GM20000 (cell line): ENCODE data around the gene GPR27.

Source experiments
- DNase-seq: peaks from one replicate; pipeline ENCODE4 v3.0.0; 2012; ENCODE audit warnings: low spot score
- TF ChIP-seq, protein P1 (sequence below): IDR thresholded peaks from 2 replicates; pipeline ENCODE4 v1.5.1; 2012; ENCODE audit warnings: mild to moderate bottlenecking, control low read depth; ENCODE audit errors: extremely low read depth, missing control alignments

The GPR27 gene

DNA sequence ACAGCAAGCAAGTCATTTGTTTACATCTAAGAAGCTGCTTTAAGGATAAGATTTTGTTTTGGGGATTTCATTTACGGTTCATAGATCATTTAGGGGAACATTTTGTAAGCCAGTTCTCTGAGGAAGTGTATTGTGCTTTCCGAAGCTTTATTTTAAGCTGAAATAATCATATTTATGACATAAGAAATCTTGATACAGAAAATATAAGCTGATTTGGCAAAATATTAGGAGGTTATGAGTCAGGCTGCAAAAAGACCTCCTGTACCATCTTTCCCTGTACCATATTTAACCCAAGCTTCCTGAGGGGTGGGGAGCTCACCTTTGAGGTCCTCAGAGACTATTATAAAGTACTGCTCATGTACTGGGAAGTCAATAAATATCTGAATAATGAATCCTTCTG, 20.3 kb upstream of the GPR27 start:
- TF ChIP-seq, protein P1, sequence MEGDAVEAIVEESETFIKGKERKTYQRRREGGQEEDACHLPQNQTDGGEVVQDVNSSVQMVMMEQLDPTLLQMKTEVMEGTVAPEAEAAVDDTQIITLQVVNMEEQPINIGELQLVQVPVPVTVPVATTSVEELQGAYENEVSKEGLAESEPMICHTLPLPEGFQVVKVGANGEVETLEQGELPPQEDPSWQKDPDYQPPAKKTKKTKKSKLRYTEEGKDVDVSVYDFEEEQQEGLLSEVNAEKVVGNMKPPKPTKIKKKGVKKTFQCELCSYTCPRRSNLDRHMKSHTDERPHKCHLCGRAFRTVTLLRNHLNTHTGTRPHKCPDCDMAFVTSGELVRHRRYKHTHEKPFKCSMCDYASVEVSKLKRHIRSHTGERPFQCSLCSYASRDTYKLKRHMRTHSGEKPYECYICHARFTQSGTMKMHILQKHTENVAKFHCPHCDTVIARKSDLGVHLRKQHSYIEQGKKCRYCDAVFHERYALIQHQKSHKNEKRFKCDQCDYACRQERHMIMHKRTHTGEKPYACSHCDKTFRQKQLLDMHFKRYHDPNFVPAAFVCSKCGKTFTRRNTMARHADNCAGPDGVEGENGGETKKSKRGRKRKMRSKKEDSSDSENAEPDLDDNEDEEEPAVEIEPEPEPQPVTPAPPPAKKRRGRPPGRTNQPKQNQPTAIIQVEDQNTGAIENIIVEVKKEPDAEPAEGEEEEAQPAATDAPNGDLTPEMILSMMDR: no peak
- DNase-seq: no peak

DNA sequence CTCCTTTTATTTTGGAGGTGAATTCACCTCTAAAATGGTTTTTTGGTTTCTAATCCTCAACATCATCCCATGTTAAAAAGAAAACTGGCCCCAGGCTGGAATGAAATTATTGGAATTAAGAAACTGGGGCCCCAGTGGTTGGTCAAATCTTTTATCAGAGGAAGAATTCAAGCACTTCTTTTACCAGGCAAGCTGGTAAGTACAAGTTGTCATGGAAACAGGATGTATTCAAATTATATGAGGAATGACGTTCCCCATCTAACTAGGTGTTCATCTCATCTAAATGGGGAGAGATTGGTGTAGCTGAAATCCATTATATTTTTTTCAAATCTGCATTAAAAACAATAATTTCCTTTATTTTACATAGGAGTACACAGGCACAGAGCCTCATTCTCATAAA, 18.8 kb upstream of the GPR27 start:
- DNase-seq: no peak
- TF ChIP-seq, protein P1: no peak

GRCh38 chr3:71742621-71743020, 11.0 kb upstream of the GPR27 start:
- no peak for DNase-seq
- TF ChIP-seq, protein P1: no peak

- TF ChIP-seq, protein P1: no peak
- DNase-seq: no peak
These were observed 8.9 kb upstream of the GPR27 start for GRCh38 chr3:71744738-71745137.

DNA sequence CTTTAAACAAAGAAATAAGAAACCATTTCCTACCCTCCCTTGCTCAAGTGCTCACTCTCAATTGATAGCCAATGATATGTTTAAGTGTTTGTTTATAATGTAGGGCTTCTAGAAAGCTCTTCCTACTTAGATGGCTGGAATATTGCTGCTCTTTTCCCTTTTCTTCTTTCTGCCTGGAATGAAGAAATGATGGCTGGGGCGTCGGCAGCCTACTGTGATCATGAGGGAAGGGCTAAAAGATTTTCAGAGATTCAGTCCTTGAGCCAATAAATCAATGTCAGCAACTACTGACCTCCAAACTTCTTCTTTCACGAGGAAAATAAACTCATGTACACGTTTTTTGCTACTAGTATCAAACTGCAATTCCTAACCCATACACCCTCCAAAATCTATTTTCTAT, 2.1 kb upstream of the GPR27 start:
- TF ChIP-seq, protein P1: no peak
- DNase-seq: no peak

DNA sequence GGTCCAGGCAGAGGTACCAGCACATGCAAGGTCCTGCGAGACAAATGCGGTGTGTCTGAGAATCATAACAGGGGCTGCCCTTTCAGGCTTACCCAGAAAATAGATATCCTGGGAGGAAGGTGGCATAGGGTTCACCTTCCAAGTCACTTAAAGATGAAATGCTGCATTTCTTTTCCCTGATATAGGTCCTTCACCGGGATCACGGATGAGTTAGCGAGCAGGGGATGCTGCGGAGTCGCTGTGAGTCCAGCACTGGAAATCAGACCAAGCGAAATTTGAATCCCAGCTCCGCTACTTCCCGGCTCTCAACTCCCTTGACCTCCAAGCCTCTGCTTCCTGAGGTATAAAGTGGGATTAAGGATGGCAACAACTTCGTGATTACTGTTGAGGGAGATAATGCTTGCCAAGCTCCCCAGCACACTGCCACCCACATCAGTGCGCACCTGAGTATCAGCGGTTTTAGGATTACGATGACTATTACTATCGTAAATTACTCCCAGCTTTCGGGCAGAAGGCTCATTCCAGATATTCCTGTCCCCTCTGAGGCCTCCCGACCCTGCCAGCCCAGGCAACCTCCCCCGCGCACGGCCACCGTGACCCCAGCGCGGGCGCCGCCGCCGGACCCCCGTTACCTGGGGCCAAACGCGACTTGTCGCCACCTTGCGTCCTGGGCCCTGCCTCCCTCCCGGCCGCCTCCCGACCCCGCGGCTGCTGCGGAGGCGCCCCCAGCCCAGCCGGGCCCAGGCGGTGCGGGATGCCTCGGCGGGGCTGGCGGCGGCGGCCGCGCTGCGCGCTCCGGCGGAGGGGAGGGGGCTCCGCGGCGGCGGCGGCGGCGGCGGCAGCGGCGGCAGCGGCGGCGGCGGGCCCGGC, 589 bp upstream of the GPR27 start:
- no peak for DNase-seq
- TF ChIP-seq, protein P1: no peak

DNA sequence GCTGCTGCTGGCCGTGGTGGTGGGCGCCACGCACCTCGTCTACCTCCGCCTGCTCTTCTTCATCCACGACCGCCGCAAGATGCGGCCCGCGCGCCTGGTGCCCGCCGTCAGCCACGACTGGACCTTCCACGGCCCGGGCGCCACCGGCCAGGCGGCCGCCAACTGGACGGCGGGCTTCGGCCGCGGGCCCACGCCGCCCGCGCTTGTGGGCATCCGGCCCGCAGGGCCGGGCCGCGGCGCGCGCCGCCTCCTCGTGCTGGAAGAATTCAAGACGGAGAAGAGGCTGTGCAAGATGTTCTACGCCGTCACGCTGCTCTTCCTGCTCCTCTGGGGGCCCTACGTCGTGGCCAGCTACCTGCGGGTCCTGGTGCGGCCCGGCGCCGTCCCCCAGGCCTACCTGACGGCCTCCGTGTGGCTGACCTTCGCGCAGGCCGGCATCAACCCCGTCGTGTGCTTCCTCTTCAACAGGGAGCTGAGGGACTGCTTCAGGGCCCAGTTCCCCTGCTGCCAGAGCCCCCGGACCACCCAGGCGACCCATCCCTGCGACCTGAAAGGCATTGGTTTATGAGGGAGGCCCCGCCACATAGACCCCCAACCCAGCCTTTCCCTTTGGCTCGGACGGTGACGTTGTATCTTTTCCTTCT, 1.1 kb downstream of the GPR27 start:
- no peak for DNase-seq
- TF ChIP-seq, protein P1: no peak
